Loucy (cell line): ENCODE results near the gene SKIC8.

ENCODE experiments used
- H2AFZ ChIP-seq: fragments of 200-600 bp; sonication (generic); 2 replicates; pipeline ENCODE4 v1.6.0; 2016; ENCODE audit warnings: antibody characterized with exemption, mild to moderate bottlenecking, low read length, moderate library complexity
- H3F3A ChIP-seq: fragments of 200-600 bp; 2 replicates; pipeline ENCODE4 v1.6.0; 2016; ENCODE audit warnings: antibody characterized with exemption, low read depth, mild to moderate bottlenecking
- H3K27me3 ChIP-seq: fragments of 200-600 bp; sonication (generic); 2 replicates; pipeline ENCODE4 v1.6.1; 2014; ENCODE audit warnings: low read length, mild to moderate bottlenecking; ENCODE audit not compliant: insufficient read depth, poor library complexity, severe bottlenecking
- H3K36me3 ChIP-seq: fragments of 200-600 bp; sonication (generic); 2 replicates; pipeline ENCODE4 v1.6.1; 2016; ENCODE audit warnings: low read length; ENCODE audit not compliant: insufficient read depth
- H3K4me1 ChIP-seq: fragments of 200-600 bp; sonication (generic); 2 replicates; pipeline ENCODE4 v1.5.1; 2014; ENCODE audit warnings: low read length, mild to moderate bottlenecking; ENCODE audit not compliant: insufficient read depth, poor library complexity, severe bottlenecking
- H3K4me2 ChIP-seq: fragments of 200-600 bp; sonication (generic); 2 replicates; pipeline ENCODE4 v1.6.0; 2014; ENCODE audit warnings: antibody characterized with exemption, low read length, low read depth, mild to moderate bottlenecking; ENCODE audit not compliant: poor library complexity, severe bottlenecking
- H3K4me3 ChIP-seq: fragments of 200-600 bp; sonication (generic); 2 replicates; pipeline ENCODE4 v1.5.1; 2014; ENCODE audit warnings: low read length, mild to moderate bottlenecking, mixed read lengths; ENCODE audit not compliant: poor library complexity, severe bottlenecking
- H3K79me2 ChIP-seq: fragments of 200-600 bp; sonication (generic); 2 replicates; pipeline ENCODE4 v1.6.1; 2014; ENCODE audit warnings: low read length; ENCODE audit not compliant: insufficient read depth
- H3K9ac ChIP-seq: fragments of 200-600 bp; sonication (generic); 2 replicates; pipeline ENCODE4 v1.6.0; 2014; ENCODE audit warnings: mild to moderate bottlenecking, low read depth, low read length, moderate library complexity; ENCODE audit not compliant: poor library complexity, severe bottlenecking
- H3K9me2 ChIP-seq: fragments of 200-600 bp; sonication (generic); replicated peaks from 2 replicates; pipeline ENCODE4 v1.6.1; 2016; ENCODE audit warnings: low read depth, low read length, mixed read lengths
- H3K9me3 ChIP-seq: fragments of 200-600 bp; sonication (generic); 2 replicates; pipeline ENCODE4 v1.6.1; 2014; ENCODE audit warnings: mild to moderate bottlenecking, antibody characterized with exemption, low read length, low read depth; ENCODE audit not compliant: insufficient read depth
- H4K20me1 ChIP-seq: fragments of 200-600 bp; sonication (generic); 2 replicates; pipeline ENCODE4 v1.6.0; 2014; ENCODE audit warnings: antibody characterized with exemption, low read length, mild to moderate bottlenecking; ENCODE audit not compliant: insufficient read depth, poor library complexity, severe bottlenecking
- EZH2phosphoT487 ChIP-seq: fragments of 200-600 bp; IDR thresholded peaks from 2 replicates; pipeline ENCODE4 v1.6.1; 2018; ENCODE audit warnings: antibody characterized with exemption, mild to moderate bottlenecking, moderate library complexity, borderline replicate concordance
- TF ChIP-seq, protein P1 (sequence below): fragments of 200-600 bp; sonication (generic); conservative IDR thresholded peaks from 2 replicates; pipeline ENCODE4 v1.5.1; 2014; ENCODE audit warnings: mild to moderate bottlenecking, antibody characterized with exemption, low read length

The SKIC8 gene

DNA sequence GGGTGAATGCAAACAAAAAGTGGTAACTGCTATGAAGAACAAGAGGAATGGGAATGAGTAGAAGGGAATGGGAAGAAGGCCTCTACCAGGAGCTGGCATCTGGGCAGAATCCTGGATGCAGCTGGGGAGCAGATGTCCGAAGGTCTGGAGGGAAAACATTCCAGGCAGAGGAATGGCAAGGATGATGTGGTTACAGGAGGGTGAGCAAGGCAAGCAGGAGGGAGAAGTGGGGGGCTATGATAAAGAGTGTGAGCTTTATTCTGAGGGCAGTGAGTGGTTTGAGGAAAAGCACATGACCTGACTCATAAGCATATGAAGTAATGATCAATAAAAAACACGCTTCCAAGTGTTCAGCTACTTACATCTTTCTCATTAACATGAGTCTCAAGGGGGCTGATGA lies 17.1 kb downstream of the SKIC8 start:
- Histone ChIP-seq H3K9me2 (no peaks in the 10 kb centered on the region), H3K9me3 (no peaks in the 10 kb centered on the region), H3K27me3 (no peaks in the 10 kb centered on the region), H3K9ac (no peak overlapping the region), H3K4me2 (no peak overlapping the region), H3F3A (no peaks in the 10 kb centered on the region), H3K4me3 (no peak overlapping the region), H3K79me2 (no peaks in the 10 kb centered on the region), H4K20me1 (no peaks in the 10 kb centered on the region), H3K4me1 (no peaks in the 10 kb centered on the region), H2AFZ (no peak overlapping the region), H3K36me3 (peaks cover 17% of the 10 kb centered on the region; the same call in 1 of the 2 replicates)
- TF ChIP-seq, protein P1, sequence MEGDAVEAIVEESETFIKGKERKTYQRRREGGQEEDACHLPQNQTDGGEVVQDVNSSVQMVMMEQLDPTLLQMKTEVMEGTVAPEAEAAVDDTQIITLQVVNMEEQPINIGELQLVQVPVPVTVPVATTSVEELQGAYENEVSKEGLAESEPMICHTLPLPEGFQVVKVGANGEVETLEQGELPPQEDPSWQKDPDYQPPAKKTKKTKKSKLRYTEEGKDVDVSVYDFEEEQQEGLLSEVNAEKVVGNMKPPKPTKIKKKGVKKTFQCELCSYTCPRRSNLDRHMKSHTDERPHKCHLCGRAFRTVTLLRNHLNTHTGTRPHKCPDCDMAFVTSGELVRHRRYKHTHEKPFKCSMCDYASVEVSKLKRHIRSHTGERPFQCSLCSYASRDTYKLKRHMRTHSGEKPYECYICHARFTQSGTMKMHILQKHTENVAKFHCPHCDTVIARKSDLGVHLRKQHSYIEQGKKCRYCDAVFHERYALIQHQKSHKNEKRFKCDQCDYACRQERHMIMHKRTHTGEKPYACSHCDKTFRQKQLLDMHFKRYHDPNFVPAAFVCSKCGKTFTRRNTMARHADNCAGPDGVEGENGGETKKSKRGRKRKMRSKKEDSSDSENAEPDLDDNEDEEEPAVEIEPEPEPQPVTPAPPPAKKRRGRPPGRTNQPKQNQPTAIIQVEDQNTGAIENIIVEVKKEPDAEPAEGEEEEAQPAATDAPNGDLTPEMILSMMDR, result no peak
- TF ChIP-seq EZH2phosphoT487, result no peak

DNA sequence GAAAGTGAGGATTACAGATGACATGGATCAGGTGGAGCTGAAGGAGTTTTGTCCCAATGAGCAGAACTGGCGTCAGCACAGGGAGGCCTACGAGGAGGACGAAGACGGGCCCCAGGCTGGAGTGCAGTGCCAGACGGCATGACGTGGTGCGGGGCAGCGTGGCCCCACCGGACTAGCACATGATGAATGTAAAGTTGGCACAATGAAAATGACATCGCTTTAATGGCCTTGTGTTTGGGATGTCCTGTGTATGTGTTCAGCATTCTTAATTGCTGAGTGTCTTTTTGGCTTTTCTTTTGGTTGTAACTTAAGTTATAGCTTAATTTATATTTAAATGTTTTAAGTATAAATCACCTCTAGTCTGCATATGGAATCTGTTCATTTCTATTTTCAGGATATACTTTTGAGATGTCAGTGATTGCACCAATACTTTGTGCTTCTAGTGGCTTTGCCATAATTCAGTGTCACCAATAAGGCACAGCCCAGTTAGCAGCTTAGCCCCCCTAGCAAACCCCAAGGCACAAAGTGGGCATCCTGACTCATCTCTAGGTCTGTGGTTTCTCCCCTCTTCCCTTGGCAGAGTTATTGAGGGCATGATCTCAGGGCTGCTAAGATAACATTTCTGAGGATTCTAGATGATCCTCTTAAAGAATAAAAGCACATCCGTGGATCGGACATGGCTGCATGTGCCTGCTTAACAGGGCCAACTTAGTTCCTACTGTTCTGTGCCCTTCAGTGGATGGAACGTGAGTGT lies 18.9 kb downstream of the SKIC8 start:
- H3K79me2 ChIP-seq, result no peaks in the 10 kb centered on the region
- H3K4me2 ChIP-seq, result no peak overlapping the region
- H3K9me3 ChIP-seq, result no peaks in the 10 kb centered on the region
- no peaks in the 10 kb centered on the region for H3K9me2 ChIP-seq
- H3K27me3 ChIP-seq, result no peaks in the 10 kb centered on the region
- H2AFZ ChIP-seq, result no peak overlapping the region
- H4K20me1 ChIP-seq, result no peaks in the 10 kb centered on the region
- H3F3A ChIP-seq, result no peaks in the 10 kb centered on the region
- TF ChIP-seq EZH2phosphoT487, result no peak
- TF ChIP-seq, protein P1, result no peak
- no peak overlapping the region for H3K4me3 ChIP-seq
- H3K36me3 ChIP-seq, result peaks cover 17% of the 10 kb centered on the region; the same call in 1 of the 2 replicates
- no peak overlapping the region for H3K9ac ChIP-seq
- no peaks in the 10 kb centered on the region for H3K4me1 ChIP-seq

GRCh38 chr15:78276064-78276943 lies 23.1 kb downstream of the SKIC8 start:
- H3K79me2 ChIP-seq, result no peaks in the 10 kb centered on the region
- H3K36me3 ChIP-seq, result 0 out of 2 replicates have a peak, but pooled peaks cover 2% of the 10 kb centered on the region
- H2AFZ ChIP-seq, result no peak overlapping the region
- no peaks in the 10 kb centered on the region for H3K9me3 ChIP-seq
- TF ChIP-seq, protein P1, result no peak
- TF ChIP-seq EZH2phosphoT487, result no peak
- H3K4me3 ChIP-seq, result no peak overlapping the region
- no peaks in the 10 kb centered on the region for H3K27me3 ChIP-seq
- no peaks in the 10 kb centered on the region for H3F3A ChIP-seq
- H4K20me1 ChIP-seq, result no peaks in the 10 kb centered on the region
- no peaks in the 10 kb centered on the region for H3K4me1 ChIP-seq
- H3K9me2 ChIP-seq, result no peaks in the 10 kb centered on the region
- no peak overlapping the region for H3K9ac ChIP-seq
- no peak overlapping the region for H3K4me2 ChIP-seq
